GM18951 (cell line): ENCODE results near the gene MRPL17.

Experiments used
- POLR2A ChIP-seq: IDR thresholded peaks from 4 replicates; pipeline ENCODE4 v1.6.1; 2011; ENCODE audit warnings: mild to moderate bottlenecking; ENCODE audit not compliant: insufficient read length, insufficient read depth; ENCODE audit errors: extremely low read depth
- in situ Hi-C: fragments of 300-500 bp; cut with MboI; formaldehyde crosslinking; loops from one replicate; pipeline ENCODE4 v1.12.0; 2022; ENCODE audit warnings: low sequenced_read_pairs, mixed read lengths, inconsistent platforms; ENCODE audit not compliant: unreplicated experiment

The MRPL17 gene

DNA sequence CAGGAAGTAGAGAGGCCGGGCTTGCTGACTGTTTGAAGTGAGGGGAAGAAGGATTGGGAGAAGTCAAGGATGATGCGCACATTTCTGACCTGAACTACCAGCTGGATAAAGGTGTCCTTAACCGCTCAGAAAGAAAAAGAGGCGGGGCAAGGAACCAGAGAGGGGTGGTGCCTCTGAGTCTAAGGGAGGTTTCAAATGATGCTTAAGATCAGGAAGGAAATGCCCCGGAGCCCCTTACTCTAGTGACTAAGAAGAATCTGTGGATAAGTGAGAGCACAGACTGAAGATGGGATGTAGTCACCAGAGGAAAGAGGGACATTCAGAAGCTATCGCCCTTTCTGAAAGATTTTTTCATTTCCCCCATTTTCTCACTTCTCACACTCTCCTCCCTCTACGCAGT lies 40.2 kb downstream of the MRPL17 start:
- TF ChIP-seq POLR2A = no peak
- in situ Hi-C loops = no loop called here

DNA sequence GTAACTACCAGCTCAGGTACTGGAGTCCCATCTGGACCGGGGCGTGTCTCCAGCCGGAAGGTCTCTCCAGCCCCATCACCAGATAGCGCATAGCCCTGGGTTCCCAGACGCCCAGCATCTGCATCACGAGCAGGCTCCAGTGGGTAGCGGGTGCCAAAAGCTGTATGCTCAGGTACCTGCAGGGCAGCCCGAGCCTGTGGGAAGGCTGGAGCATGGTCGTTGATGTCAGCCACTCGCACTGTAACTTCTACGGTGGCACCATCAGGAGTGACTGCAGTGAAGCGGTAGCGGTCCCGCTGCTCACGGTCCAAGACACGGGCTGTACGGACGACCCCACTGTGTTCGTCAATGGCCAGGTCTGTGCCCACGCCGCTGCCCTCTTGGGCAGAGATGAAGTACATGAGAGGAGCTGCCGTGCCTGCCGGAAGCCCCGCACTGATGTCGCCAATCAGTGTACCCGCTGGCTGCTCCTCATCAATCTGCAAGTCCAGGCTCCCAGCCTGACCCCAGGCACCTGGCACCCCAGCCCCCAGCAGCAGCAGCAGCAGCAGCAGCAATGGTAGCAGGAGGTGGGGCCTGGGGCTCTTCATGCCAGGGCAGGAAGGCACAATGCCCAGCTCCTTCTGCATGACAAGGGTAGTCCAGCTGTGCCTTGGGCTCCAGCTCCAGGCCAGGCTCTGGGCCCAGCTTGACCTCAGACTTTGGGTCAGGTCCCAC lies 42.0 kb downstream of the MRPL17 start:
- no peak for TF ChIP-seq POLR2A
- in situ Hi-C loops = no loop called here

DNA sequence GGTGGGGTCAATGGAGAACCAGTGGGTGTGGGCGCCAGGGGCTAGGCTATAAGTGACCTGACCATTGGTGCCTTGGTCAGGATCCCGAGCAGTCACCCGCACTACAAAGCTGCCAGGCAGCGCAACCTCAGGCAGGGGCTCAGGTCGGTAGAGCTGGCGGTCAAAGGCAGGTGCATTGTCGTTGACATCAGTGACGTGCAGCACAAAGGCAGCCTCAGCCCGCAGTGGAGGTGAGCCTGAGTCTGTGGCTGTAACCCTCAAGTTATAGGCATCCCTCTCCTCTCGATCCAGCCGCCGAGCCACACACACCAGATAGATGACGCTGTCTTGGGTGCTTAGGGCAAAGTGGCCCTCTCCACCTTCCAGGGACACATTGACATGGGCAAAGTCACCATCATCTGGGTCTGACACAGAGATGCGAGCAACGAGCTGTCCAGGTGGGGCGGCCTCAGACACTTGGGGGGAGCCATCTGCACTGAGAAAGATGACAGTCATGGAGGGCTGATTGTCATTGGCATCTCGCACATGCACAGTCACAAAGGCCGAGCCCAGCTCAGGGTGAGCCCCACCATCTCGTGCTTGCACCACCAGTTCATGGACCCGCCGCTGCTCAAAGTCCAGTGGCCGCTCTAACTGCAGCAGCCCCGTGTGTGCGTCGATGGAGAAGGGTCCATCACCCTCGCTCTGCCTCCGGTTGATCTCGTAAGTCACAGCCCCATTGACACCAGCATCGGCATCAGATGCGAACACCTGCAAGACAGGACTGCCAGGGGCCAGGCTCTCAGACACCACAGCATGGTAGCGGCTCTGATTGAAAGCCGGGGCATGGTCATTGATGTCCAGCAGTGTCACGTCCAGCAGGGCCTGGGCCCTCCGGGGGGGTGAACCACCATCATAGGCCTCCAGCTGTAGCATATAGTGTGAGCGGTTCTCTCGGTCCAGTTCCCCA lies 42.8 kb downstream of the MRPL17 start:
- no peak for TF ChIP-seq POLR2A
- in situ Hi-C loops = no loop called here

DNA sequence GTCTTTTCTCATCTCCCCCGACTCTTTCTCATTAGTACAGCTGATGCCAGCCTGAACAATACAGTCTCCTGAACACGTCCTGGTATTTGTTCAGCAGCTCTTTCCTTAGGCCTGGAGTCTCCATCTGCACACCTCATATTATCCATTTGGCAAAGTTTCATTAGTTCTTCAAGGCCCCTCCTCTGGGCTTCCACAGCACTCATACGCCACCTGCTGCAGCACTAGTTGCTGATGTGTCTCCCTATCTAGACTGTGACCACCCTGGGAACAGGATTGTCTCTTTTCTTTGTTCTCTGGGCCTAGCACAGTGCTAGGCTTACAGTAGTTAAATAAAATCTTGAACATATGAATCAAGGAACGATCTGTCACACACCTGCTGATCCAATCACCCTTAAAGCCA lies 44.7 kb downstream of the MRPL17 start:
- in situ Hi-C loops = no loop called here
- no peak for TF ChIP-seq POLR2A

DNA sequence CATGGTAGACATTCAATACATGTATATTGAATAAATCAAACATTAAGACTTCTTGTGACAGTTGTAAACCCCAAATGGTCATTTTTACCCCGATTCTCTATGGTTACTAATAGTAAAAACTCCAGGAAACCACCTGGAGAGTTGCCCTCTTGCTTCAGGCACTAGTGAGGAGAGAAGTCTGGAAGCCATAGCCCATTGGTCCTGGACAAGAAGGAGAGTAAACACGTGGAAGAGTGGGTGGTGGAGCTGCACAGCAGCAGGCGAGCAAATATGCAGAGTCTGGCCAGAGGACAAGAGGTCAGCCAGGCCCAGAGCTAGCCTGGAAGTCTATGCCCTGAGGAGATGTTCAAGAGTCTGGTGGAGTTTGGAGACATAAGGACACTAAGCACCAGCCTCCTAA lies 45.3 kb downstream of the MRPL17 start:
- in situ Hi-C loops = no loop called here

DNA sequence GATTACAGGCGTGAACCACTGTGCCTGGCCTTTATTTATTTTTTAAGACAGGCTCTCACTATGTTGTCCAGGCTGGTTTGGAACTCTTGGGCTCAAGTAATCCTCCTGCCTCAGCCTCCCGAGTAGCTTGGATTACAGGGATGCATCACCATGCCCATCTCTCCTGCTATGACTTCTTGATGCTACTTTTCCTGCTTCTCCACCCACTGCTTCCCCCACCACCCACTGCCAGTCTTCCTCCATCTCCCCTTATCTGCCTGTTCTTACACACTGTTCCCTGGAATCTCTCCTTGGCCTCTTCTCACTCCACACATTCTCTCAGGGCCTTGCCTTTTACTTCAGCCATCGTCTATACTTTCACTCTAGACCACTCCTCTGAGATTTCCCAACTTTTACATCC lies 46.7 kb downstream of the MRPL17 start:
- in situ Hi-C loops = no loop called here
- TF ChIP-seq POLR2A = no peak

More for the DNA sequence above, 45.3 kb downstream of the MRPL17 start:
- no peak for TF ChIP-seq POLR2A

DNA sequence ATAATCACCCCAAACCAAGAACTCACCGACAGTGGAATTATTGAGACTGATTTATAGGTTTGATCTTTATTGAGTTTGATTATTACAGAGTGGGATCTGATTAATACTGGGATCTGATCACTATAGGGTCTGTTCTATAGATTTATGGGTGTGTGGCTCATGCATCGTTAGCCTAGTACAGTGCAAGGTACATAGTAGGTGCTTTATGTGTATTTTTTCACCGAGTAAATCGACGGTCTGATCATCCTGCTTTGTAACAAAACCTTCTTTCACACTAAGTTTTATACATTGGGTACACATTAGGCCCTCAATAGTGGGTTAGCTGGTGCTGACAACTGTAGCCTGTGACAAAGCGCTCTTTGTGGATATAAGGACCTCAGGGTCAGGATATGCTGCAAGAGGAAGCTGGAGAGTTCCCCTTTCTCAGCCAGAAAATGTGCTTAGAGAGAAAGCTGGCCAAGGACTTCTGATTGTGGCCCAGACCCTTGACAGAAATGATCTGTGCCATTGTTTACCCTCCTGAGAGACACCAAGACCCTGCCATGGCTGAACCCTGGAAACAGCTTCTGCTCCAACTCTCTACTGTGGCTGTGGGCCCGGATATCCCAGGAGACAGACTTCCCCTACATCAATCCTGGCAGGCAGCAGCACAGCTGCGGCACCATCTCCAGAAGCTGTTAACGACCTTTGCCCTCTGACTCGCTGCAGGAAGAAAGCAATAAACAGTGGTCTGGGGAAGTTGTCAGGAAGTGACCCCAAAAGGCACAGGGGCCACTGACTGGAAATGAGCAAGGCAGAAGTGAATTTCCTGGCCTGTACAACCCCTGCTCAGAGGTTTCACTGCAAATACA lies 47.8 kb downstream of the MRPL17 start:
- TF ChIP-seq POLR2A = no peak
- in situ Hi-C loops = no loop called here

DNA sequence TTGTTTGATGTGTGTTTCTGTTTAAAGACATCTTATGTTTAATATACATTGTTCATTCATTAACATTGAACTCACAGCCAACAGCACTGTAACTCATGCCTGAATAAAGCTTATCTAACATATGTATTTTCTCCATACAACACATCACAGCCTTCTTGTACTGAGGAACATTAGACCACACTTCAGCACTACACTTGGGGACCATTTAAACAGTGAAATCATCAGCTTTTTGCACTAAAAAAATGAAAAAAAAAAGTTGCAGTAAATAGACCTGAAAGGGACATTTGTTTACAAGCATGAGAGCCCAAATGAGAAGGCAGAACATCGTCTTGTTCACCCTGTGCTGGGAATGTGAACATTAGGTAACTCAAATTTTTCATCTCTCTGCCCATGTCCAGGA lies 48.6 kb downstream of the MRPL17 start:
- in situ Hi-C loops = no loop called here
- no peak for TF ChIP-seq POLR2A

DNA sequence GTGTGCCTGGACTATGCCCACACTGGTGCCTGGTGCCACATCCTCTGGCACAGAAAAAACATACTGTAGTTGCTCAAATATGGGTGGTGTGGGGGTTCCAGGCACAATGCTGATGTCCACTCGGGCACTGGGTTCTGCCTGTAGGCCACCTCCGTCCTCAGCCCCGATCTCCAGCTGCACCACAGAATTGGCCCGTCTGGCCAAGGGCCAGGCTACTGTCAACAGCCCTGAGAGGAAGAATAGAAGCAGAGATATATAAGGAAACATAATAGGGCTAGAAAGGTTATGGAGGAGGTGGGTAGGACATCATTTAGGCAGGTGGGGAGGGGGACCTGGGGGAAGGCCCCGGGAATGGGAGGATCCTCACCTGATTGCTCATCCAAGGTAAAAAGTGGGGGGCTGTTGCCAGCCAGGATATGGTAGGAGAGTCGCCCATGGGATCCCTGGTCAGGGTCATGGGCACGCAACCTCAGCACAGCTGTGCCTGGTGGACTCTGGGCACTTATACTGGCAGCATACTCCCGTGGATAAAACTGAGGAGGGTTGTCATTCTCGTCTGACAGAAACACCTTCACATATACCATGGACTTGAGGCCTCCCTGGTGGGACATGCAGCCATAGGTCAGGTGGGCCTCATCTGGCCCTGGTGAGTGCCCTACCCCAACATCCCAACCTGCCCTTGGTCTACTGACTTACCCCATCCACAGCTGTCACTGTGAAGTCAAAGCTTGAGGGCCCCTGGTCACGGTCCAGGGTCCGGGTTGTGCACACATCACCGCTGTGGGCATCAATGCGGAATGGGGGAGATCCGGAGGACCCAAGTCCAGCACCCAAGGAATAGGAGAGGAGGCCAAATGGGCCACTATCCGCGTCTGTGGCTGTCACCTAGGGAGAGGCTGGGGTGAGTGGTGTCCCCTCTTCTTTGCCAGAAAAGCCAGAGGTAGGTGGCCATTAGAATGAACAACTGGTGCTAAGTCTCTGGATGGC lies 49.4 kb downstream of the MRPL17 start:
- in situ Hi-C loops = no loop called here
- TF ChIP-seq POLR2A = no peak

DNA sequence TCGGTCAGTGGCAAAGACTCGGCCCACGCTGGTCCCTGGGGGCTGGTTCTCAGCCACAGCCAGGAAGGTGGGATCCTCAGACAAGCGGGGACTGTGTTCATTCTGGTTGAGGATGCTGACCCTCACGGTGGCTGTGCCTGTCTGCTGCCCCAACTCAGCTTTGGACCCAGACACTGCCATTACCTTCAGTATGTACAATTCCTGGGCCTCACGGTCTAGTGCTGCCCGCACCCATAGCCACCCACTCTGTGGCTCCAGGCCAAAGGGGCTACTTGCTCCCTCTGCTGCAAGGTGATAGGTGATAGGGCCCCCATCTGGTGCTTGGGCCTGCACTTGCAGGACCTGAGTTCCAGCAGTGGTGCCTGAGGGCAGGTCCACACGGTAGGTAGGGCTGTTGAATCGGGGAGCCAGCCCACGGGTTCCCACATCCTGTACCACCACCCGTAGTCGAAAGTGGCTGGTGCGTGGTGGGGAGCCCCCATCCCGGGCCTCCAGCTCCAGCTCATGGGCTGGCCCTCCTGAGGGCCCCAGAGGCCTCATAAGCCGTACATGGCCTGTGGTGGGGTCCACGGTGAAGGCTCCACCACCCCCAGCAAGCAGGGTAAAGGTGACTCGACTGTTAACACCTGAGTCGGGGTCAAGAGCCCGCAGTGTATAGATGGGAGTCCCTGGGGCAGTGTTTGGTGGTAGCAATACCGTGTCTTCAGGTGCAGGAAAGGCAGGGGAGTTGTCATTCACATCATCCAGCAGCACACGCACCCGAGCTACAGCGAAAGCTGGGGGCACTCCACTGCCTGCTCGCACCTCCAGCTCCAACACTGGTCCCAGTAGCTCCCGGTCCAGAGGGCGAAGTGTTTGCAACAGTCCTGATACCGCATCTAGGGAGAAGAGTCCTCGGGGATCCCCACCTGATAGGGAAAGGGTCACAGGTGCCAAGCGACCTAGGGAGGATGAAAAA lies 50.7 kb downstream of the MRPL17 start:
- no peak for TF ChIP-seq POLR2A
- in situ Hi-C loops = no loop called here

DNA sequence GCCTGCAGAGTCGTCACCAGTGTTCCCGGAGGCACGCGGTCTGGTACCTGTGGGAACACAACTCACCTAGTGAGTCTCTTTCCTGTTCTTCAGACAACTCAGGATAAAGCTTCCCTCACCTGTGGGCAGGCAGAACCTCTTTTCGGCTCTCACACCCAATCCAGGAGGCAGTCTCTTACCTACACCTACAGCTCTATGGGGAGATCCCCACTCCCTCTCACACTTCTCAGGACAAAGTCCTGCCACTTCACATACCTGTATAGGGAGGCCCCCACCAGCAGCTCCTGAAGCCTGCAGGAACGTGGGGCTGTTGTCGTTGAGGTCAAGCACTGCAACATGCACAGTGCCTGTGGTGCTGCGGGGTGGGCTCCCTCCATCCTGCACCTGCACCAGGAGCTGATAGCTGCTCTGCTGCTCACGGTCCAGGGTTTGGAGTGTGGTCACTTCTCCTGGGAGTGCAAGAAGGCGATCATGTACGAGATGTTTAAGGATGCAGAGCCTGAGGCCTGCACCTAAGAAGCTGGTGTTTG lies 51.7 kb downstream of the MRPL17 start:
- no peak for TF ChIP-seq POLR2A
- in situ Hi-C loops = no loop called here

DNA sequence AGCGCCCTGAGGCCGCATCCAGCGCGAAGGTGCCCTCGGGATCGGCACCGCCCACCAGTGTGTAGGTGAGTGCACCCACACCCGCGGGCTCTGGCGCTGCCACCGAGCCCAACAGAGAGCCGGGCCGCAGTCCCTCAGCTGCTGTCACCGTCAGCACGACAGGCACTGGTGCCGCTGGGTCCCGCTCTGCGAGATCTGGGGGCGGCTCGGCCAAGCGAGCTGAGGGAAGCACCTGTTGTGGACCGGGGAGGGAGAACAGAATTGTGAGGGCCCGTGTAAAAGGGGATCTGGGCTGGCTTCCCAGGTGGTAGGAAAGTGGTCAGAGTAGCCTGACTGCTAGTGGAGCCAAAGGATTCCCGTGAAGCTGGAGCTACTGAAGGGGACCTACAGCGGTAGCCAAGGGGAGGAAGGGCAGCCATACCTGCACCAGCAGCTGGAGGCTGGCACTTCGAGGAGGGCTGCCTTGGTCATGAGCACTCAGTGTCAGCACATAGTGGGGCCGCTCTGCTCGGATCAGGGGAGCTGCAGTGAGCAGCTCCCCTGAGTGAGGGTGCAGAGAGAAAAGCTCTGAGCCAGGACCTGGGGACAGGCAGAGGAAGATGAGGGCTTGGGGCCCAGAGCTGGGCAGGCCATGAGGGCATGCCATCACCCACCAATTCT lies 52.4 kb downstream of the MRPL17 start:
- in situ Hi-C loops = no loop called here
- no peak for TF ChIP-seq POLR2A
